Right lobe of liver (tissue), 4 donors: Measurements from ENCODE around the gene UNKL.

ENCODE experiments used
- POLR2A ChIP-seq: fragments of 450-650 bp; IDR thresholded peaks from one replicate; pipeline ENCODE4 v1.6.1; 2017; ENCODE audit warnings: antibody characterized with exemption, mild to moderate bottlenecking
- TF ChIP-seq, protein P1 (sequence below), 4 donors: fragments of 200-600 bp in 3 of 4; fragments of 450-650 bp in 1 of 4; IDR thresholded peaks; one replicate each; pipeline versions ENCODE4 v1.5.1 to v1.8.0; 2016 to 2022; ENCODE audit warnings: antibody characterized with exemption in 4 of 4, mild to moderate bottlenecking in 2 of 4
- donor health status: DM: no; HTN: no; CAD: no.
- donor health status: DM: no; HTN: no; CAD: no.
- donor health status: DM: no; HTN: yes; CAD: no.

- TF ChIP-seq, protein P1, sequence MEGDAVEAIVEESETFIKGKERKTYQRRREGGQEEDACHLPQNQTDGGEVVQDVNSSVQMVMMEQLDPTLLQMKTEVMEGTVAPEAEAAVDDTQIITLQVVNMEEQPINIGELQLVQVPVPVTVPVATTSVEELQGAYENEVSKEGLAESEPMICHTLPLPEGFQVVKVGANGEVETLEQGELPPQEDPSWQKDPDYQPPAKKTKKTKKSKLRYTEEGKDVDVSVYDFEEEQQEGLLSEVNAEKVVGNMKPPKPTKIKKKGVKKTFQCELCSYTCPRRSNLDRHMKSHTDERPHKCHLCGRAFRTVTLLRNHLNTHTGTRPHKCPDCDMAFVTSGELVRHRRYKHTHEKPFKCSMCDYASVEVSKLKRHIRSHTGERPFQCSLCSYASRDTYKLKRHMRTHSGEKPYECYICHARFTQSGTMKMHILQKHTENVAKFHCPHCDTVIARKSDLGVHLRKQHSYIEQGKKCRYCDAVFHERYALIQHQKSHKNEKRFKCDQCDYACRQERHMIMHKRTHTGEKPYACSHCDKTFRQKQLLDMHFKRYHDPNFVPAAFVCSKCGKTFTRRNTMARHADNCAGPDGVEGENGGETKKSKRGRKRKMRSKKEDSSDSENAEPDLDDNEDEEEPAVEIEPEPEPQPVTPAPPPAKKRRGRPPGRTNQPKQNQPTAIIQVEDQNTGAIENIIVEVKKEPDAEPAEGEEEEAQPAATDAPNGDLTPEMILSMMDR (IDR thresholded peaks at IDR 0.05): no peak
- no peak for TF ChIP-seq POLR2A
Observed at GRCh38 chr16:1446296-1447080, 32.0 kb upstream of the UNKL start.
